ENCODE data around the gene PPP6R2.
"Not testable (repeated sequence)": the region's sequence is repeated elsewhere in the genome, so short reads cannot be mapped to it uniquely, and the experiment has no call there.

Gene PPP6R2

DNA sequence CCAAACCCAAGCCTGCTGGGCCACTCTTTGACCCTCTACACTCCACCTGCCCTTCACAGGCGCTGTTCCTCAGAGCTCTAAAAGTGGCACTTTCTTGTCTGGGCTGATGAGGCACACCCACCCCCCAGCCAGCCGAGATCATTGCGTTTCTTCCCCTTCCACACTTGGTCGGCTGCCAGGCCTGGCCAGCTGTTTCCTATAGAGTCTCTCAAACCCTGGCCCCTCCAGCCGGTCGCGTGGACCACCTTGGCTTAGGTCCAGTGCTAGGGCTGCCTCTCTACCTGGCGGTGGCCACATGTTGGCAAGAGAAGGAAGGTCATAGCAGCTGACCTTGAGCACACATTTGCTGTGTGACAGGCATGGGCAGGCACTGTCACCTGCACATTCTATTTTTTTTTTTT lies 60.6 kb downstream of the PPP6R2 start:
- no peak for DNase-seq

GRCh38 chr22:50406416-50407170 lies 63.5 kb downstream of the PPP6R2 start:
- no peak for DNase-seq

DNA sequence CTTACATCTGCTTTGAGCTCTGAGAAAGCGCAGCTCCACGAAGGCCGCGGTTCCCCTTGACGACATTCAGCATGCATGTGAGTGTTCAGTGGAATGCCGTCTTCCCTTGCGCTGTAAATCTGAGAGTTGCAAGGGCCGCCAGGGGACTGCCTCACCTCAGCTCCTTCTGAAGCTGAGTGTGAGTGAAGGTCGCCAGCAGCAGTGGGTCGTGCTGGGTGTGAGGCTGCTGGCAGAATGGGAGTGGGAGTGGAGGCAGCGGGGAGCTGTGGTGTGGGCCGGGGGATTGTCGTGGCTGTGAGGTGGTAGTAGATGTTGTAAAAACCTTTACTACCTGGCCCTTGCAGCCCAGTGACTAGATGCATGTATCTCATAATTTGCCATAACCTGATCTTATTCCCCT lies 65.2 kb downstream of the PPP6R2 start:
- no peak for DNase-seq

DNA sequence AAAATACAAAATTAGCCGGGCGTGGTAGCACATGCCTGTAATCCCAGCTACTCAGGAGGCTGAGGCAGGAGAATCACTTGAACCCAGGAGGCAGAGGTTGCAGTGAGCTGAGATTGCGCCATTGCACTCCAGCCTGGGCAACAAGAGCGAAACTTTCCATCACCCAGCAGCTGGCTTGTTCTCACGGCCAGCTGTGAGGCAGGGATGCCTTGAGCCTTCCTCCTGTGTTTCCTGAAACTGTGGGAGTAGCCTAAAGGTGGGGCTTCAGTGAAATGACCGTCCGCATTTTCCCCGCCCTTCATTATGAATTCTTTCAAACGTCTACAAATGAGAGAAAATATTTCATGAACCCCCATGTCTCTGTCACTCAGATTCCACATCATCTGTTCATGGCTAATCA lies 65.8 kb downstream of the PPP6R2 start:
- DNase-seq = not testable (repeated sequence)

- DNase-seq = no peak
Measured at GRCh38 chr22:50414476-50415248, 71.5 kb downstream of the PPP6R2 start.

- no peak for DNase-seq
Measured at GRCh38 chr22:50415426-50415825, 72.3 kb downstream of the PPP6R2 start.

- DNase-seq = no peak
Measured at GRCh38 chr22:50416996-50417395, 73.9 kb downstream of the PPP6R2 start.

DNA sequence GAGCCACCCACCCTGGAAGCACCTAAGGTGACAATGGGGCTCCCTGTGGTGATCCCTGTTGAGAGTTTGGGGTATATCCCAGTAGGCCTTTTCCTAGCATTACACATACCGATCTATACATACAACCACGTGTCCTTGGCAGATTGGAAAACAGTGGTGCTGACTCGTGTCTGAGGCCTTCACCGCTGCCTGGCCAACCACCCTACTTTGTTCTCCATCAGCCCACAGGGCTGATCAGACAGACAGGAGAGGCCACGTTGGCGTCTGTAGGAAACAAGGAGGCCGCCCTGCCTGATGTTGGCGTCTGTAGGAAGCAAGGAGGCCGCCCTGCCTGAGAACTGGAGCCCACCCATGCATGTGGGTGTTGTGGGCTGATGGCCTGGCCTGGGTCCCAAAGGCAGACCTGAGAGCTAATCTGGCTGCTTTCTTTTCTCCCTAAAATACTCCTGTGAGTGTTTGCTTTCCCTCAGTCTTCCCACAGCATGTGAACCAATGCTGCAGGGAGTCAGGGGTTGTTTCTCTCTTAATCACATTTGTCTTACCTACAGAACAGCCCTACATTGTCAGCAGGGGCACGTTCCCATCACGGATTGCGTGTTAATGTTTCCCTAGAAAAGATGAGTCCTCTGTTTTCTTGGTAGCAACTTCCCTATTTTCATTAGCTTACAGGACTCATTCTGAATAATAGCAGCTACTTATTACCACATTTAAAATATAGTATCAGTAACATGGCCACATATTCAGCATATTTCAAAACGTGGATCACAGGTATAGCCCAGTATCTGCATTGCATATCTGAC lies 74.5 kb downstream of the PPP6R2 start:
- no peak for DNase-seq

- DNase-seq = no peak
Measured at GRCh38 chr22:50418624-50419023, 75.5 kb downstream of the PPP6R2 start.

DNA sequence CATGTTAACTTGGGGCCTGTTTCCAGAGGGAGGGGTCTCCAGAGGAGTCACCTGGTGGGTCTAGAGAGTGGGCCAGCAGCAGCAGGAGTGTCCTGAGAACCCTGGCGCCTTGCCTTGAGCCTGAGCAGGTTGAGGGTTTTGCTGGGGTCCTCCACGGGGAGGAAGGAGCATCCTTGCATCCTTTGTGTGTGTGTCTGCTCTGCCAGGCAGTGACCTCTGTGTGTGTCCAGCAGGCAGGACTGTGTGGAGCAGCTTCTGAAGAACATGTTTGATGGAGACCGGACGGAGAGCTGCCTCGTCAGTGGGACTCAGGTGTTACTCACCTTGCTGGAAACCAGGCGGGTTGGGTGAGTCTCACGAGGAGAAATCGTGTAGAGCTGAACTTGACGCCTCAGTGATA lies 76.0 kb downstream of the PPP6R2 start:
- no peak for DNase-seq

DNA sequence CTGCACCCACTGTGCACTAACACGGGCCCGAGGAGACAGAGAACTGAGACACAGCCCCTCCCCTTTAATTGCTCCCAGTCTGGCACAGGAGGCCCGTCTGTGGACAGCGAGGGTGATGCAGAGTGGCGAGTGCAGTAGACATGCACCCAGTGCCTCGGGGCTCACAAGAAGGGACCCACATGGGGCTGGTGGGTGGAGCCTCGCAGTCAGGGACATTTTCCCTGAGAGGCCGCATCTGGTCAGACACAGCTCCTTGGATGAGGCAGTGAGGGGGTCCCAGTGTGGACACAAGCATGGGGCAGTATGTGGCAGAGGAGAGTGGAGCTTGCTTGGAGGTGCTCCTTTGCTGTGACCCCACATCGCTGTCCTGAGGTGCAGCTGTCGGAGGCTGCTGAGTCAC lies 76.9 kb downstream of the PPP6R2 start:
- no peak for DNase-seq

- DNase-seq = no peak
Measured at GRCh38 chr22:50420581-50420980, 77.5 kb downstream of the PPP6R2 start.

GRCh38 chr22:50422046-50422445 lies 78.9 kb downstream of the PPP6R2 start:
- DNase-seq = no peak

DNA sequence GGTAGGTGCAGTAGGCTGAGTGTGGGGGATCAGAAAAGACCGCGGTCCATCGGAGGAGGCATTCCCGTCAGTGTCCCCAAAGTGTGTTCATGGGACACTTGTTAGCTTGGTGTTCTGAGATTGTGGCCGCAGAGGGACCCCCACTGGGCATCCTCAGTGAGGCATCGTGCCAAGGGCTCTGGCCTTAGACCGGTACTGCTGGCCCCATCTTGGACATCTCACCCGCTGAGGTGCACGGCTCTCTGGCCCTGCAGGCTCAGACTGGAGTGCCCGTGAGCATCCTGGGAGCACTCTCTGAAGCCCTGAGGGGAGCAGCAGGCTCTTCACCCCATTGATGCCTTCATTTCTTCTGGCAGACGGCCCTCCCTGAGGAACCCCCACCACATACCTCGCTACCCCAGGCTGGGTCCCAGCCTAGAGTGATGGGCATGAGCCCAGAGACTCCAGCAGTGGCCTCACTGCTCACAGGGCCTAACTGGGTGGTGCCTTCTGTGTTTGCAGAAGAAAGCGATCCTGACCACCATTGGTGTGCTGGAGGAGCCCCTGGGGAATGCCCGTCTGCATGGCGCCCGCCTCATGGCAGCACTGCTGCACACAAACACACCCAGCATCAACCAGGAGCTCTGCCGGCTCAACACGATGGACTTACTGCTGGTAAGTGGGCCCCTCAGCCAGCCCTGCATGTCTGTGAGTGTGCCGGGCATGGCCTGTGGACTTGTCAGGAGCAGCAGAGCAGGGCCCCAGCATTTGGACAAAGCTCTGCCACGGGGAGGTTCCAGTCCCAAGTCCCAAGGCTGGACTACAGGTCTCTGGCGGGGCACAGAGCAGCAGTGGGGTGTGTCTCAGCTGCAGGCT lies 80.1 kb downstream of the PPP6R2 start:
- DNase-seq = no peak

DNA sequence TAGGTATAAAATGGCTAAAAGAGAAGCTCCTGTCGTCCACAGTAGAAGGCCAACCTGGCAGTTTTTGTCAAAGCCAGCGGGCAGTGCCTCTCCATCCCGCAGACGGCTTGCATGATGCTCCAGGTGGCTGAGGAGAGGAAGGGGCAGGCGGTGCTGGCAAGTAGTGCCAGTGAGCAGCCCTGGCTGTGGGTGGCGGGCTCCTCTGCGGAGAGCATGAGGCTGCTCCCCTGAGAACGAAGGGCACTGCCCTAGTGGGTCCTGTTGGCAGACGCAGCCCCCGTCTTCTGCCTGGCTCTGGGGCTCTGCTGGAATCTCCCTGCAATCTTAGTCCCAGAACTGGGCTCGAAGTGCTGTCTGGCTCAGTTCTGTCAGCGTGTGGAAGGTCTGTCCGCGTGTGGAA lies 80.8 kb downstream of the PPP6R2 start:
- DNase-seq = no peak

- DNase-seq = no peak
Measured at GRCh38 chr22:50425179-50425916, 82.2 kb downstream of the PPP6R2 start.

DNA sequence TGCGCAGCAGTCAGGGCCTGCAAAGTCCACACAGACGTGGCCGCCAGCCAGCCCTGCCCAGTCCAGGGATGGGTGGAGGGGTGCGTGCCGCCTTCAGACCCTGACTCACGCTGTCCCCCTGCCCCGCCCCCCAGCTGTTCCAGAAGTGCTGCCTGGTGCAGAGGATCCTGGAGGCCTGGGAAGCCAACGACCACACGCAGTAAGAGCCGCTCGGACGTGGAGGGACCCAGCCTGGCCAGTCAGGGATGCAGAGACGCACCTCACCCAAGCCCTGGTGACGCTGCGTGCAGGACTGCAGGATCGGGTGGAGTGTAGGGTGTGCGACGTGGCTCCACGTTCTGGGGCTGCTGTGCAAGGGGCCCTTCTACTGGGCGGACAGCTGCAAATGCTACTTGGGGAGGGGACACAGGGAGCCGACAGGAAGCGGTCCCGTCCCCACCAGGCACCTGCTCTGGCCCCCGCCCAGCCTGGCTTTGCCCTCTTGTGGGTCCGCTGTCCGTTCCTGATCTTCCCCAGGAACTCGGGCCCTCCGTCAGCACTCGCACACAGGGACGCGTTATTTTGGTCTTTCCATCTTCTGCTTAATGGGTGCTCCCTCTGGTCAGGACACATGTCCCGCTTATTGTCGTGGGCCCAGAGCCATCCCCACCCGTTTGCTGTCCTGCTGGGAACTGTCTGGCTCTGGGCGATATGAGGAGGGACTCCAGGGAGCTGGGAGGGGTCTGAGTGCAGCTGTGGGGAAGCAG lies 89.2 kb downstream of the PPP6R2 start:
- no peak for DNase-seq

DNA sequence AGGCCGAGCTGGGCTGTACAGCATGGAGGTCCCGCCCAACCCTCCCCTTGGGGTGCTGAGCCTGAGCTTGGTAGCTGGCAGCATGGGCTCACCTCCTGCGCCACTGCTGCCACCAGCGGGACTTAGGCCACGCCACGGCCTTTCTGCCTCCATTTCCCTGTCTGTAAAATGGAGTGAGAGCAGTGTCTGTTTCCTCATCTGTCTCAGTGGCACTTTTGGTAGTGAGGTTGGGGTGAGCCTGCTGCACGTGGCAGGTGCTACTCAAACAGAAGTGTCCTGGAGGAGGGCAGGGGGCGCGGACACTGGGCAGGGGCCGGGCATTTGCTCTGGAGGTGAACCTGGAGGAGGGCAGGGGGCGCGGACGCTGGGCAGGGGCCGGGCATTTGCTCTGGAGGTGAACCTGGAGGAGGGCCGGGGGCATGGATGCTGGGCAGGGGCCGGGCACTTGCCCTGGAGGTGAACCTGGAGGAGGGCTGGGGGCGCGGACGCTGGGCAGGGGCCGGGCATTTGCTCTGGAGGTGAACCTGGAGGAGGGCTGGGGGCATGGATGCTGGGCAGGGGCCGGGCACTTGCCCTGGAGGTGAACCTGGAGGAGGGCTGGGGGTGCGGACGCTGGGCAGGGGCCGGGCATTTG lies 89.9 kb downstream of the PPP6R2 start:
- not testable (repeated sequence) for DNase-seq

DNA sequence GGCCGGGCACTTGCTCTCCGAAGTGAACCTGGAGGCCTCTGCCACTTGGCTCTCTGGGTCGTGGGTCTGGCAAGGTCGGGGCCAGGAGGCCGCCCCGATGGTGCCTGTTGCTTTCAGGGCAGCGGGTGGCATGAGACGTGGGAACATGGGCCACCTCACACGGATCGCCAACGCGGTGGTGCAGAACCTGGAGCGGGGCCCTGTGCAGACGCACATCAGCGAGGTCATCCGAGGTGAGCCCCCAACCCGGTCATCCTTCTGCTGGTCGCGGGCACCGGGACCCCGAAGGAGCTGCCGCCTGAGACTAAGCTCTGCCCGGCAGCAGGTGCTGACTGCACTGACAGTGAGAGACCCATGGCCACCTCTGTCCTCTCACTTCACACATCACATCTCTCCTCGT lies 91.7 kb downstream of the PPP6R2 start:
- DNase-seq = no peak

DNA sequence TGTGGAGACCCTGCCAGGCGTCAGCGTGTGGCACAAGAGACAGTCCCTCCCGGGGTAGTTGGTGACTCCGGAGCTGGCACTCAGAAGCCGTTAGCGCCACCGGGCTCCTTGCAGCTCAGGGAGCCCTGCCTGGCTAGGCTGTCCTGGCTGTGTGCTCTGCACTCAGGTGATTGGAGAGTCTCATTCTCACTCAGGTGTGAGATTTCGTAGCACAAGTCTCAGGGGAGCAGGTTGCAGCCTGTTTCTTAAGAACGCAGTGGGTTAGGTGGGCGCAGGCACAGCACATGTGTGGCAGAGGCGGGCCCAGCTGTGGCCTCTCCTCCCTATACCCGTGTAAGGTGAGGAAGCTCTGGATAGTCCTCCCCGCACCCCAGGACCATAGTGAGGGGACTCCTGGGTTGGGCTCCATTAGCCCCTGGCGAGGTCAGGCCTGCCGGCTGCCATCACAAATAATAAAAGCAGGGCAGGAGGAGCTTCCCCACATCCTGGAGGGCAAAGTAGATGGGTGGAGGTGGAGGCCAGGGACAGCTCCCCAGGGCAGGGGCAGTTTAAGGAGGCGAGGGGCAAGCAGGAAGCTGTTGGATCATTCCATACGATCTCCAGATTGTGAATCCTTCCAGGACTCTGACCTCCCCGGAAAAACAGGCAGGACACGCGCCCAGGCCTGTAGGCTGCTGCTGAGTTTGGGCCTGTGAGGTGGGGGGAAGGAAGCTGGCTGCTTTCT lies 92.3 kb downstream of the PPP6R2 start:
- DNase-seq = no peak

Measured in activated CD4-positive, CD25-positive, alpha-beta regulatory T cell (primary cell).